ENCODE measurements around the gene CAMTA1.
A peak's percentile ranks its signal among the peaks of the same experiment; 100 is the strongest.

The CAMTA1 gene

DNA sequence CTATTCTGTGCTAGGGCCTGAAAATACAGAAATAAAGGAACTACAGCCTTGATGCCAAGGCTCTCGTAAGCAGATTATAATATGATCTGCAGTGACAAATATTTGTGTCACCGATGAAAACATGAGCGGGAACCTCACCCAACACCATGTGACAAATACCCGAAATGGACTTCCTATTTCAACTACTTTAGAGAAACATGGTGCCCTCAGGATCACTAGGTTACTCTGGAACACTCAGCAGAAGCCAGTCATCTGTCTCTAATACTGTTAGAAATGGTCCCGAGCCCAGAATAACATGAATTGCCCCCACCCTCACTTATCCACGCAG is 985.4 kb downstream of the CAMTA1 start:
- TF ChIP-seq EZH2phosphoT487 (conservative IDR thresholded peaks at IDR 0.05; ENCODE audit: low read length), result no peak
- TF ChIP-seq, protein P1, sequence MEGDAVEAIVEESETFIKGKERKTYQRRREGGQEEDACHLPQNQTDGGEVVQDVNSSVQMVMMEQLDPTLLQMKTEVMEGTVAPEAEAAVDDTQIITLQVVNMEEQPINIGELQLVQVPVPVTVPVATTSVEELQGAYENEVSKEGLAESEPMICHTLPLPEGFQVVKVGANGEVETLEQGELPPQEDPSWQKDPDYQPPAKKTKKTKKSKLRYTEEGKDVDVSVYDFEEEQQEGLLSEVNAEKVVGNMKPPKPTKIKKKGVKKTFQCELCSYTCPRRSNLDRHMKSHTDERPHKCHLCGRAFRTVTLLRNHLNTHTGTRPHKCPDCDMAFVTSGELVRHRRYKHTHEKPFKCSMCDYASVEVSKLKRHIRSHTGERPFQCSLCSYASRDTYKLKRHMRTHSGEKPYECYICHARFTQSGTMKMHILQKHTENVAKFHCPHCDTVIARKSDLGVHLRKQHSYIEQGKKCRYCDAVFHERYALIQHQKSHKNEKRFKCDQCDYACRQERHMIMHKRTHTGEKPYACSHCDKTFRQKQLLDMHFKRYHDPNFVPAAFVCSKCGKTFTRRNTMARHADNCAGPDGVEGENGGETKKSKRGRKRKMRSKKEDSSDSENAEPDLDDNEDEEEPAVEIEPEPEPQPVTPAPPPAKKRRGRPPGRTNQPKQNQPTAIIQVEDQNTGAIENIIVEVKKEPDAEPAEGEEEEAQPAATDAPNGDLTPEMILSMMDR (IDR thresholded peaks at IDR 0.05; ENCODE audit: insufficient read depth, low read length, poor library complexity, severe bottlenecking), result no peak
- peak overlapping the region; percentile 86 for H3K9ac ChIP-seq (ENCODE audit: low read length)

DNA sequence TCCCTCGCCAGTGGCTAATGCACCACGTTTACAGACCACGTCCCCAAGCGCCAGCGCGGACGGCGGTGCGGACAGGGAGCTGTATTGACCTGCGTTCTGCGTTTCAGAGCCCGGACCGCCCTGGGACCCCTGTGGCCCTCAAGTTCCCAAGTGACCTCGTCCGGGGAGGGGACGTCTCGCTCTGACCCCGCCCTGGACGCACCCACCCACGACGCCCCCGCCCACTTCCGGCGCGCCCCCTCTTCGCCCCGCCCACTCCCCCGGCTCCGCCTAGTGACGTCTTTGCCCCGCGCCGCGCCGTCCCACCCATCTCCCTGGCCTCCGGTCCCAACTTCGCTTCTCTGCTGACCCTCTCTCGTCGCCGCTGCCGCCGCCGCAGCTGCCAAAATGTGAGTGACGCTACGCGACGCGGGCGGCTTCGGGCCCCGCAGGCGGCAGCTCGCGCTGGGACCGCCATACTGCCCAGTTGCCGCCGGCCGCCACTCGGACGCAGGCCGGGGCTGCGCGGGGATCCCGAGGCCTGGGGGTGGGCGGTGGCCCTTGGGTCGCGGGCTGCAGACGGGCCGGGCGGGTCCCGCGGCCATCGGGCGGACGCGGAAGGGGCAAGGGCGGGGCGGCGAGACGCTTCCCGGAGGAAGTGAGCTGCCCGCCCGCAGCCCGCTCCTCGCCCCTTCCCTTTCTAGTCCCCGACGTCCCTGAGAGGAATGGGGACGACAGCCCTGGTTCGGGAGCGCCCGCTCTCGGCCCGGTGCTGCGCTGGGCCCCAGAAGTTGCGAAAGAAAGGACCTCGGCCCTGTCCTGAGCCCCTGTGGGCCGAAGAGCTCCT is 986.0 kb downstream of the CAMTA1 start, which contains the start of gene VAMP3:
Gene VAMP3 (plus strand): TSS at position 300 of the 826 bp plus-strand sequence. CDS start 88 bp downstream, at position 388.
- Histone ChIP-seq H3F3A (ENCODE audit: insufficient read depth) (no peaks in the 10 kb centered on the region), H3K4me2 (ENCODE audit: low read depth, low read length, poor library complexity, severe bottlenecking) (peak within 1 kb of the TSS; percentile 63), H2AFZ (ENCODE audit: low read depth, low read length, severe bottlenecking) (peak within 1 kb of the TSS; percentile 85), H3K79me2 (ENCODE audit: insufficient read depth, low read length) (peaks cover 9% of the 10 kb centered on the region), H3K27ac (ENCODE audit: low read depth, low read length) (no peak within 1 kb of the TSS), H3K4me3 (ENCODE audit: insufficient read depth, low read length, poor library complexity, severe bottlenecking) (peak within 1 kb of the TSS; percentile 92), H3K9me2 (replicated peaks; ENCODE audit: insufficient read depth, low read length) (no peaks in the 10 kb centered on the region), H3K27me3 (ENCODE audit: low read length) (0 out of 2 replicates have a peak, but pooled peaks cover 2% of the 10 kb centered on the region), H3K36me3 (ENCODE audit: low read length) (0 out of 2 replicates have a peak, but pooled peaks cover 3% of the 10 kb centered on the region), H4K20me1 (ENCODE audit: low read depth, low read length) (no peaks in the 10 kb centered on the region), H3K9me3 (ENCODE audit: insufficient read depth, low read length) (no peaks in the 10 kb centered on the region), H3K9ac (ENCODE audit: low read length) (peak within 1 kb of the TSS; percentile 86)
- TF ChIP-seq, protein P1 (IDR thresholded peaks at IDR 0.05; ENCODE audit: insufficient read depth, low read length, poor library complexity, severe bottlenecking), result no peak
- TF ChIP-seq EZH2phosphoT487 (conservative IDR thresholded peaks at IDR 0.05; ENCODE audit: low read length), result no peak

More for the DNA sequence above, 985.4 kb downstream of the CAMTA1 start:
- Histone ChIP-seq H2AFZ (ENCODE audit: low read depth, low read length, severe bottlenecking) (peak overlapping the region; percentile 85), H3F3A (ENCODE audit: insufficient read depth) (no peaks in the 10 kb centered on the region), H3K27ac (ENCODE audit: low read depth, low read length) (no peak overlapping the region), H3K36me3 (ENCODE audit: low read length) (0 out of 2 replicates have a peak, but pooled peaks cover 3% of the 10 kb centered on the region), H3K4me2 (ENCODE audit: low read depth, low read length, poor library complexity, severe bottlenecking) (peak overlapping the region; percentile 63), H3K27me3 (ENCODE audit: low read length) (0 out of 2 replicates have a peak, but pooled peaks cover 2% of the 10 kb centered on the region), H3K79me2 (ENCODE audit: insufficient read depth, low read length) (peaks cover 9% of the 10 kb centered on the region), H4K20me1 (ENCODE audit: low read depth, low read length) (no peaks in the 10 kb centered on the region), H3K4me3 (ENCODE audit: insufficient read depth, low read length, poor library complexity, severe bottlenecking) (peak overlapping the region; percentile 92), H3K9me2 (replicated peaks; ENCODE audit: insufficient read depth, low read length) (no peaks in the 10 kb centered on the region), H3K9me3 (ENCODE audit: insufficient read depth, low read length) (no peaks in the 10 kb centered on the region)

GRCh38 chr1:7771823-7772299 is 986.6 kb downstream of the CAMTA1 start:
- H3K4me3 ChIP-seq (ENCODE audit: insufficient read depth, low read length, poor library complexity, severe bottlenecking), result peak overlapping the region; percentile 92
- no peaks in the 10 kb centered on the region for H4K20me1 ChIP-seq (ENCODE audit: low read depth, low read length)
- H3F3A ChIP-seq (ENCODE audit: insufficient read depth), result no peaks in the 10 kb centered on the region
- H3K9me2 ChIP-seq (replicated peaks; ENCODE audit: insufficient read depth, low read length), result no peaks in the 10 kb centered on the region
- no peak overlapping the region for H3K27ac ChIP-seq (ENCODE audit: low read depth, low read length)
- no peaks in the 10 kb centered on the region for H3K9me3 ChIP-seq (ENCODE audit: insufficient read depth, low read length)
- H3K4me2 ChIP-seq (ENCODE audit: low read depth, low read length, poor library complexity, severe bottlenecking), result peak overlapping the region; percentile 63
- TF ChIP-seq, protein P1 (IDR thresholded peaks at IDR 0.05; ENCODE audit: insufficient read depth, low read length, poor library complexity, severe bottlenecking), result no peak
- no peak for TF ChIP-seq EZH2phosphoT487 (conservative IDR thresholded peaks at IDR 0.05; ENCODE audit: low read length)
- H3K9ac ChIP-seq (ENCODE audit: low read length), result peak overlapping the region; percentile 86
- H2AFZ ChIP-seq (ENCODE audit: low read depth, low read length, severe bottlenecking), result peak overlapping the region; percentile 85
- peaks cover 9% of the 10 kb centered on the region for H3K79me2 ChIP-seq (ENCODE audit: insufficient read depth, low read length)
- H3K36me3 ChIP-seq (ENCODE audit: low read length), result 0 out of 2 replicates have a peak, but pooled peaks cover 3% of the 10 kb centered on the region
- H3K27me3 ChIP-seq (ENCODE audit: low read length), result no peaks in the 10 kb centered on the region

Data from SU-DHL-6 (cell line).